Measurements from ENCODE around the gene SPDYE3.

- TF ChIP-seq CTCF (IDR thresholded peaks at IDR 0.05), result no peak
- TF ChIP-seq POLR2A (IDR thresholded peaks at IDR 0.05), result no peak
- no peak for TF ChIP-seq POLR2AphosphoS5 (IDR thresholded peaks at IDR 0.05)
Observed at GRCh38 chr7:100358027-100358856, 50.7 kb downstream of the SPDYE3 start, which contains the start of gene PILRB.
